ENCODE measurements around the gene IGHMBP2.

GRCh38 chr11:68948496-68948895 lies 44.8 kb downstream of the IGHMBP2 start:
- no peak for TF ChIP-seq CTCF (IDR thresholded peaks at IDR 0.05; ENCODE audit: borderline replicate concordance, extremely low read depth, low read length, poor library complexity, severe bottlenecking)
- no peak for TF ChIP-seq EZH2 (IDR thresholded peaks at IDR 0.05; ENCODE audit: borderline replicate concordance, low read depth, low read length, severe bottlenecking)

Measured in DND-41 (cell line).